A549 (cell line): ENCODE measurements around the gene MT1B.

Experiments
- ESRRA ChIP-seq: fragments of 150-350 bp; IDR thresholded peaks from 2 replicates; pipeline ENCODE4 v1.6.1; 2014; ENCODE audit warnings: mild to moderate bottlenecking, low read length, borderline replicate concordance
- GATA3 ChIP-seq: IDR thresholded peaks from 2 replicates; pipeline ENCODE4 v1.6.1; 2012; ENCODE audit warnings: borderline replicate concordance
- HDAC2 ChIP-seq: fragments of 200-600 bp; sonication (generic); IDR thresholded peaks from 2 replicates; pipeline ENCODE4 v1.6.1; 2016
- JUNB ChIP-seq: fragments of >200 bp; sonication (Bioruptor Twin); formaldehyde crosslinking; IDR thresholded peaks from 2 replicates; pipeline ENCODE4 v1.6.1; 2016
- MYC ChIP-seq: IDR thresholded peaks from 2 replicates; pipeline ENCODE4 v1.6.1; 2012; ENCODE audit warnings: mild to moderate bottlenecking, inconsistent platforms, low read length, improper control_type of control experiment, borderline replicate concordance
- NFE2L2 ChIP-seq: fragments of 150-350 bp; conservative IDR thresholded peaks from 2 replicates; pipeline ENCODE4 v1.6.1; 2014; ENCODE audit warnings: low read length
- POLR2A ChIP-seq: IDR thresholded peaks from 2 replicates; pipeline ENCODE4 v1.6.1; 2012; ENCODE audit warnings: mild to moderate bottlenecking, low read length
- TF ChIP-seq, protein P1 (sequence below): fragments of >200 bp; sonication (Bioruptor Twin); formaldehyde crosslinking; IDR thresholded peaks from 3 replicates; pipeline ENCODE4 v1.5.1; 2016

DNA sequence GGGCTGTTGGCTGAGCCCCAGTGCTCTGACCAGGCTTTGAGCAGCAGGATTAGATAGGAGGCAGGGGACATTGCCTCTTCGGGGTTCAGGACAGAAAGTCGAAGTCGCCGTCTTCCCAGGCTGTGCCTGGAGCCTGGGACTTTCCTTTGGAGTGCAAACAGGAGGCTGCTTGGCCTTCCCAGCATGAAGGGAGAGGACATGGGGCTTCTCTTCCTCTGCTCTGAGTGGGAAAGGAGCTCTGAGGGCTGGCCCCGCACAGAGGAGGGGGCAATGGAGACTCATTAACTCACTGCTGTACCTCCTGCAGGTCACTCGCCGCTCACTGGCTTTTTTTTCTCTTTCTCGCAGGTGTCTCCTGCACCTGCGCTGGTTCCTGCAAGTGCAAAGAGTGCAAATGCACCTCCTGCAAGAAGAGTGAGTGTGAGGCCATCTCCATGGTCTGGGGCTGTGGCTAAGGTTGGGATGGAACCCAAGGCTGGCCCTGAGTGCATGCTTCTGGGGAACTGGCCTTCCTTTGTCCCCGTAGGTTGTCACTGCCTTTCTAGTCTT, 6.7 kb downstream of the MT1B start:
- TF ChIP-seq, protein P1, sequence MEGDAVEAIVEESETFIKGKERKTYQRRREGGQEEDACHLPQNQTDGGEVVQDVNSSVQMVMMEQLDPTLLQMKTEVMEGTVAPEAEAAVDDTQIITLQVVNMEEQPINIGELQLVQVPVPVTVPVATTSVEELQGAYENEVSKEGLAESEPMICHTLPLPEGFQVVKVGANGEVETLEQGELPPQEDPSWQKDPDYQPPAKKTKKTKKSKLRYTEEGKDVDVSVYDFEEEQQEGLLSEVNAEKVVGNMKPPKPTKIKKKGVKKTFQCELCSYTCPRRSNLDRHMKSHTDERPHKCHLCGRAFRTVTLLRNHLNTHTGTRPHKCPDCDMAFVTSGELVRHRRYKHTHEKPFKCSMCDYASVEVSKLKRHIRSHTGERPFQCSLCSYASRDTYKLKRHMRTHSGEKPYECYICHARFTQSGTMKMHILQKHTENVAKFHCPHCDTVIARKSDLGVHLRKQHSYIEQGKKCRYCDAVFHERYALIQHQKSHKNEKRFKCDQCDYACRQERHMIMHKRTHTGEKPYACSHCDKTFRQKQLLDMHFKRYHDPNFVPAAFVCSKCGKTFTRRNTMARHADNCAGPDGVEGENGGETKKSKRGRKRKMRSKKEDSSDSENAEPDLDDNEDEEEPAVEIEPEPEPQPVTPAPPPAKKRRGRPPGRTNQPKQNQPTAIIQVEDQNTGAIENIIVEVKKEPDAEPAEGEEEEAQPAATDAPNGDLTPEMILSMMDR, result no peak
- TF ChIP-seq POLR2A (no peak), ESRRA (no peak), GATA3 (no peak), MYC (no peak), HDAC2 (no peak), JUNB (no peak), NFE2L2 (no peak)
